Limb (tissue), 2 donors: Measurements from ENCODE around the gene RNF13.
"Not testable (repeated sequence)": the region's sequence is repeated elsewhere in the genome, so short reads cannot be mapped to it uniquely, and the experiment has no call there.

Experiments used
- DNase-seq, 2 donors: peaks; one replicate each; pipeline ENCODE4 v3.0.0-alpha.2; 2016; ENCODE audit errors: extremely low spot score in 2 of 2

The RNF13 gene

DNA sequence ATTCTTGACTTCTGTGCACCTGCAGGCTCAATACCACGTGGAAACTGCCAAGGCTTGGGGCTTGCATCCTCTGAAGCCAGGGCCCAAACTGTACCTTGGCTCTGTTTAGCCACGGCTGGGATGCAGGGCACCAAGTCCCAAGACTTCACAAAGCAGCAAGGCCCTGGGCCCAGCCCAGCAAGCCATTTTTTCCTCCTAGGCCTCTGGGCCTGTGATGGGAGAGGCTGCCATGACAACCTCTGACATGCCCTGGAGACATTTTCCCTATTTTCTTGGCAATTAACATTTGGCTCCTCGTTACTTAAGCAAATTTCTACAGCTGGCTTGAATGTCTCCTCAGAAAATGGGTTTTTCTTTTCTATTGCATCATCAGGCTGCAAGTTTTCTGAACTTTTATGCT lies 25.5 kb downstream of the RNF13 start:
- DNase-seq, result not testable (repeated sequence)

DNA sequence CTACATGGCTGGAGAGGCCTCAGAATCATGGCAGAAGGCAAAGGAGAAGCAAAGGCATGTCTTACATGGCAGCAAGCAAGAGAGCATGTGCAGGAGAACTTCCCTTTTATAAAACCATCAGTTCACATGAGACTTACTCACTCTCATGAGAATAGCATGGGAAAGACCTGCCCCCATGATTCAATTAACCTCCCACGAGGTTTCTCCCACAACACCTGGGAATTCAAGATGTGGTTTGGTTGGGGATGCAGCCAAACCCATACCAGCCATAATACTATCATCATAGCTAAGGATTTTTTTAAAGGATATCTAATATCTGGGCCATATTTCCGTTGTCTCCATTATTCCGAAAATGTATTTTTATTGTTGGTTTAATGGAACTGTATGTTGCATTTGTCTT lies 26.5 kb downstream of the RNF13 start:
- DNase-seq, result not testable (repeated sequence)

DNA sequence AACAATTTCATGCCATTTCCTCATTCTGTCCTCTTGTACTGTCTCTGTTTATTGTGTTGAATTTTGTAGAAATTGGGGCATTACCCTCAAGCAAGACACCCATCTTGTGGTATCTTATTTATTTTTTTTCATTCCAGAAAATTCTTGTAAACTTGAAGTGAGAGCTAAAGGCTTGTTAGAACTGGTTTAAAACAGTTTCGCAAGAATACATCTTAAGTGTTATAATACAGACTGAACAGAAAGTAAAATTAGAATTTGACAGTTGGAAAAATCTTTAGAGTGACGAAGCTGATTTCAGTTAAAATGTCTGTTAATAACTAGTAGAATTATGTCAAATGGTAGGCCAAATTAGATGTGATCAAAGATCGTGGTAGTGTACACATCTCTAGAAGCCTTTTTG lies 26.9 kb downstream of the RNF13 start:
- DNase-seq, result no peak

DNA sequence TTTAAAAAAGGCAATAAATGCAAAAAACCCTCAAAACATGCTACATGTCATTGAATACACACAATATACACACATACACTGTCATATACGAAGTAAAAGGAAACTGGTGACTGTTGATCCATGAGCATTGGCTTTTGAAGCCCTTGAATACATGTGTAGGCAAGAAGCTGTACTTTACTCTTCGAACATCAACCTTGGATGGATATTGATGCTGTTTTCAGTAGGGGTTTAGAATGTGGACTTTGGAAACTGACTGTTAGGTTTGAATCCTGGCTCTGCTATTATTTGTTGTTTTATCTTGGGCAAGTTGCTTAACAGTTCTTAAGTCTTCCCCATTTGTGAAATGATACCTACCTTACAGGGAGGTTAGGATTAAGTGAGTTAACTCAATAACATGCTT lies 30.5 kb downstream of the RNF13 start:
- DNase-seq, result no peak

DNA sequence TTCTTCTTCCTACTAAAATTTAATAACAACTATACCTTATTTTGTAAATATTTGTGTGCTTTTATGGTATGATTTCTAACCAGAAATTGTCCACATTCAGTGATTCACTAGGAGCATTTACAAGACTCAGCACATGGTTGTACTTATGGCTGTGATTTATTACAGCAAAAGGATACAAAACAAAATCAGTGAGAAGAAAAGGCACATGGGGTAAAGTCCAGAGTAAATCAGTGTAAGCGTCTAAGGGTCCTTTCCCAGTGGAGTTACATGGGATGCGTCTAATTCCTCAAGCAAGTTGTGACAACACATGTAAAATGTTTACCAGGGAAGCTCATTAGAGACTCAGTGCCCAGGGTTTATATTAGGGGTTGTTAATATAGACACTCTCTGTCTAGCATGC lies 31.1 kb downstream of the RNF13 start:
- DNase-seq, result no peak

DNA sequence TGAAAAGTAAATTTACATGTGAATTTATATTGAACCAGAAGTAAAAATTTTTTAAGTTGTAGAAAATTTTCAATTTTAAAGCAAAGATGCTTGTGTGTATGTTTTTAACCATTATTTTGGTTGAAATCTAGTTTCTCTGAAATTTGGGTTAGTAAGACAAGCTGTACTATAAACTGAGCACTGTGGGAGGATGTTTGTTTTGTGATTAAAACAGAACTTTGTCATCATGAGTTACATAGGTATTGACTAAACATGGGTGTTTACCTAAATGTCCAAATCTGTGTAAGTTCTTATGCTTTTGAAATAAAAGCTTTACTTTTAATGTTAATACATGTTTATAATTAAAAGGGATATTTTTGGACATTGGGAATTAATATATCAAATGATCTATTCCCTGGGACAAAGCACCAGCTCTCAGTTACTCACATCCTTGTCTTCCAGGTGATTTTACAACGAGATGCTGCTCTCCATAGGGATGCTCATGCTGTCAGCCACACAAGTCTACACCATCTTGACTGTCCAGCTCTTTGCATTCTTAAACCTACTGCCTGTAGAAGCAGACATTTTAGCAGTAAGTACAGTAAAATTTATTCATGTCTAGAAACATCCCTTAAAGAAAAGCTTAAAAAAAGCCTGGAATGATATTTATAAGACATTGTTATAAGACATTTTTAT lies 32.7 kb downstream of the RNF13 start:
- no peak for DNase-seq

DNA sequence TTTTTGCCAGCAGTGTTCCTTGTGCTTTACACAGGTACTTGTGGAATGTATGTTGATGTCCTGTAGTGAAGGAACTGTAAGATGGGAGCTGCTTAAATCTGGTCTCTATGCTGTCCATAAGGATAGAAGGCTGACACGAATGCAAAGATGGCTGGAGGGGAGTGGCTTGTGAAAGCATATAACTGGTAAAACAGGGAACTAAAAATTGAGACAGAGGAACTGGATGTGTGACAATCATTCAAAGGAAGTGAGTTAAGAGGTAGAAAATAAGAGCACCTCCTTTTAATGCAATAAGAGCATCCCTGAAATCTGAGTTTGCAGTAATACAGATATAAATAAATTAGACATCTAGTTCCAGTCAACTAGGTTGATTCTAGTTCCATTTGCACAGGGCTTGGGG lies 35.2 kb downstream of the RNF13 start:
- DNase-seq, result no peak

DNA sequence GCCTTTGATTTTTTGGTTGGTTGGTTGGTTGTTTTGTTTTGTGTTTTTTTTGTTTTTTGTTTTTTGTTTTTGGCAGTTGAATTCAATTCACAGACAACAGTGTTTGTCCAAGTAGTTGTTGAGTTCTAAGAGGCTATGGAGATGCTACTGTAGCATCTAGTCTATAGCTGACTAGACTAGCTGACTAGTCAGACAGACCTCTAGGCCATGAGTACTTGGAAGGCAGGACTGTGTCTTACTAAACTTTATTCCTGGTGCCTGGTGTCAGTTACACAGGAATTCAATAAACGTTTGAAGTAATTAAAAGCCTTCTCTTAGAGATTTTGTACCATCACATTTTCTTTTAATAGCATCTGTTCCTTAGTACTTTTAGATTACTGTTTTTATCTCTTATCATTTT lies 35.7 kb downstream of the RNF13 start:
- DNase-seq, result no peak

DNA sequence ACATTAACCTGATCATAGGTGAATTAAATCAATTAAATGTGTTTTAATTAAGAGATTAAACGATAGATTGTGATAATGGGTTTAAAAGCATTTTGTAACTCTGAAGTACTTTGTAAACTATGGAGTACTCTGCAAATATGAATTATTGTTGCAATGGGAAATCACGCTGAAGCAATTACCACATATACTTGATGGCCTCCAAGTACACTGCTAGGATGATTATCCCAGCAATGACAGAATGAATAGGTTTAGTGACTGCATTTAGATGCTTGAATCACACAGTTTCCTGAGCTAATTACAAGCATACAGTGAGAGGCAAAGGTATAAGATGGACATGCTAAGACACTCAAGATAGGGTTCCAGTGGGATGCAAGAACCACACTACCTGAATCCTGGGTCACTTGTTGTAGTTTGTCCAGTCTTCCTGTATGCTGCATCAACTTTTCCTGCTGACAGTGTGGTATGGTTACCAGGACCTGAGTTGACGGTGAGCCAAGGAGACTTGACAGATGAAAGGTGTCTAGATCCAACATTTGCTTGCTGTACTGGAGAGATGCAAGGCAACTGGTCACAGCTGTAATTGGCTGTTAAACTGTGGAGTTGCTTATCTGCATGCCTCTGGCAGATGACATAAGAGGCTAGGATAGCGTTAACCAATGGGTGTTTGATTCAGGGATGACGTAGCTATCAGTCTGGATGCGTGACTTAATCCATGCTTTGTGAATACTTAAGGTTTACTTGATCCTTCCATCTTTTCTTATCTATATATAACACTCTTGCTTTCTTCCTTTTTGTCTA lies 38.0 kb downstream of the RNF13 start:
- DNase-seq, result no peak

DNA sequence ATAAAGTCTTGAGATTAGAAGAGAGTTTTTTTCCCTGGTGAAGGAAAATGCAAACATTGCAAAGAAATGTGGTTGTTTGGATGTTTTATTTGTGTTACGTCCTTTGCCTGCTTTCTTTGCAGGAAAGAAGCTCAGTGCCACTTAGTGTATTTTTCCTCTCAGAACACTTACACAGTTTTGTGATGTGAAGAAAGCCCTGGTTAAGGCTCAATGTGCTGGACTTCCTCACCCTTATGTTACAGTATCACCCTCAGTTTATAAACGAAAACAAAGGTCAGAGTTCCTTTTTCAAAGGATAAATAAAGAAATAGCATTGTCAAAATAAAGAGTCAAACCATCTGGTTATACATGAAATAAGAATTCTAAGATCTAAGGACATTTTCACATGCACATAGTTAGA lies 45.9 kb downstream of the RNF13 start:
- no peak for DNase-seq

DNA sequence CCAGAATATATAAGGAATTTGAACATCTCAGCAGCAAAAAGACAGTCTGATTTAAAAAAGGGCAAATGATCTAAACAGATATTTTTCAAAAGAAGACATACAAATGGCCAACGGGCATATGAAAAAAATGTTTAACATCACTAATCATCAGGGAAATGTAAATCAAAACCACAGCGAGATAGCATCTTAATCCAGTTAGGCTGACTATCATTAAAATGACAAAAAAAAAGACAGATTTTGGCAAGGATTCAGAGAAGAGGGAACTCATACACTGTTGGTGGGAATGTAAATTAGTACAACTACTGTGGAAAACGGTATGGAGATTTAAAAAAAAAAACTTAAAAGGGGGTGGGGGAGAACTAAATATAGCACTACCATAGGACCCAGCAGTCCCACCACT lies 47.9 kb downstream of the RNF13 start:
- DNase-seq, result no peak

DNA sequence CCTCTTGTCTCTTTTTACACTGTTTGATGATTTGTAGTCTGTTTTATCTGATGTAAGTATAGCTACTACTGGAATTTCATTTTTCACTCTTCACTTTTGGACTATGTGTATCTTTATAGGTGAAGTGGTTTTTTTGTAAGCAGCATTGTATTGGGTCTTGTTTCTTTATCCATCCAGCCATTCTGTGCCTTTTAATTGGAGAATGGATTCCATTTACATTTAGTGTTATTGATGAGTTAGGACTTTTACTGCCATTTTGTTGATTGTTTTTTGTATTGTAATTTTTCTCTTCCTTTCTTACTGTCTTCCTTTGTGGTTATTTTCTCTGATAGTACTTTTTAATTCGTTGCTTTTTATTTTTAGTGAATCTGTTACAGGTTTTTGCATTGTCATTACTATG lies 54.5 kb downstream of the RNF13 start:
- no peak for DNase-seq

DNA sequence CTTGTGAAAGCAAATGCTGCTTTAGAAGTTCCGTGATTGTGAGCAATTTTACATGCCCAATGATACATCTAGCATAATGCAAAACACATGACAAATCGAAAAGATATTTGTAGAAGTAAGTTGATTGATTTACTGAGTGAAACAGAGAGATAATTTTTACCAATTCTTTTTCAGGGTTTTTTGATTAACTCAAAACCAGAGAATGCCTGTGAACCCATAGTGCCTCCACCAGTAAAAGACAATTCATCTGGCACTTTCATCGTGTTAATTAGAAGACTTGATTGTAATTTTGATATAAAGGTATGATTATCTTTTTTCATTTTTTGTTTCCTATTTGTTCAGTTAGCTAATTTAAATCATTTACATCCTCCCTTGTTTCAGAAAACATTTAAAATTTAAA lies 58.8 kb downstream of the RNF13 start:
- DNase-seq, result no peak

DNA sequence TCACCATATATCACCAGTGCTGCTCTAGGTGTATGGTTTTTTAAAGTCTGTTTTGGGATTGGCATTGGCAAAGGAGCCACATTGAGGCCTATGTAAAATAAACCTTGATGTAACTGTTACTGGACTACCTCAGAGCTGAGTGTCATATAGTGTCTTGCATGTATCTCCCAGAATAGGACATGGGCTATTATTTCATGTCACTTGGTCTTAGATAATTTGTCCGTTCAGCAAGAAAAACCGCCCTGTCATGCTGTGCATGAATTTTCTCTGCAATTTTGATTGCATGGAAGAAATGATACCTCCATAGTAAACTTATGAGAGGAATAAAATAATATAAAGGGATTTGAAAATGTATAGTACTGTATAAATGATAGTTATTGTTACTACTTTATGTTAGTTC lies 59.6 kb downstream of the RNF13 start:
- no peak for DNase-seq

DNA sequence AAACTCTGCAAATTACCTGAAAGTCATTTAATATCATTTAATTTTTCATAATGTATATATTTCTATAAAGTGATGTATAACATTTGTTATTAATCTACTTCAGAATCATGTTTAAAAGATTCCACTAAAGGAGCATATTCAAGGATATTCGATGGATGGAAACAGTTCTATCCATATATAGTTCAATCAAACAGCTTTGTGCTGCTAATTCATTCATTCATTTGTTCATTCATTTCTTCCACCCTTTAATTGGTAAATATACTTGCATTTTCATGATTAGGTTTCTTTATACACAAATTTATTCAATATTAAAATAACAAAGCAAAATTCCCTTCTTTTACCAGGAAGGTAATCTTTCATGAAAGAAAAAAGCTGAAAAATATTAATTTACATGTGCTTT lies 64.7 kb downstream of the RNF13 start:
- no peak for DNase-seq

DNA sequence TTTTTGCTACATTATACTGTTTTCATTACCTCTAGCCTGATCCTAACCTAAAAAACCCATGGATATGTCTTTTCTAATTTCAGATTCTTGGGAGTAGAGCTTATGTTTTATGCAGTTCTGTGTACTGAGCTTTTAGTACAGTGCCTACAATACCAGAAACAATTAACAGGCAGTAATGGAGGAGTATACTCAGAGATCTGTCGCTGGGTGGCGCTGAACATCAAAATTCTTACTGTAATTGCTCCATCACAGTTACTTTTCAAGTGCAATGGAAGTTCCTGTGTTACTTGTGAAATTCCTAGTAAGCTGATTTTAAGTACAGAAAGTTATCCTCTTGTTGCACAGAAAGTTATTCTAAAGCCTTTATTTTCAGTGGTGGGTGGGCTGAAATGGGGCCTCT lies 66.9 kb downstream of the RNF13 start:
- peak; percentile 61 to 67 for DNase-seq

DNA sequence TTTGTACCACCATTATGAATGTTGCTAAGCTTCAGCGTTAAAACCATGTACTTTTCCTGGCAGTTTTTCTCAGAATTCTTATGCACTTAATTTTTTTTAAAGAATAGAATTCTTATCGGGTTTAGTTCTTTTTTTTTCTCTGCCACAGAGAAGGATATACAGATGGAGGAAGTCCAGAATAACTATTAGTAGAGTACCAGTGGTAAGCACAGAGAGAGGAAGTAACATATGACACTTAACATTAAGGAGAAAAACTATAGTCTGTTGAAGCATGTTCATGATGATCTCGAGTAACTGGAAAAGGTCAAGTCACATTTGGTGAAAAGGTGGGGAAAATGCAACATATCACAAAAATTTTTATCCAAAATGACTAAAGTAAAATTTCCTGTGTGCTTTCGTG lies 68.9 kb downstream of the RNF13 start:
- no peak for DNase-seq

DNA sequence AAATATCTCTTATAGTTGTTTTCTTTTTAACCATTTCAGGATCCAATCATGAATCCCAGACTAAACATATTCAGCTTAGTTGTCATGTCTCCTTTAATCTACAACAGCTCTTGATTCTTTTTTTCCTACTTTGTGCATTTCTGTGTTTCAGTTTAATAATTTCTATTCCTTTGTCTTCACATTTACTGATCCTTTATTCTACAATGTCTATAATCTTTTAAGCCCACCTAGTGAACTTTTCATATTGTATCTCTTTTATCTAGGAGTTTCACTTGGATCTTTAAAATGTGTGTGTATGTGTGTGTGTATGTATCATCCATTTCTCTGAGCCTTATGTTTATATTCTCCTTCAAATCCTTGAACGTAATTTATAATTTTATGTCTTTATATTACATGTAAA lies 70.1 kb downstream of the RNF13 start:
- no peak for DNase-seq

DNA sequence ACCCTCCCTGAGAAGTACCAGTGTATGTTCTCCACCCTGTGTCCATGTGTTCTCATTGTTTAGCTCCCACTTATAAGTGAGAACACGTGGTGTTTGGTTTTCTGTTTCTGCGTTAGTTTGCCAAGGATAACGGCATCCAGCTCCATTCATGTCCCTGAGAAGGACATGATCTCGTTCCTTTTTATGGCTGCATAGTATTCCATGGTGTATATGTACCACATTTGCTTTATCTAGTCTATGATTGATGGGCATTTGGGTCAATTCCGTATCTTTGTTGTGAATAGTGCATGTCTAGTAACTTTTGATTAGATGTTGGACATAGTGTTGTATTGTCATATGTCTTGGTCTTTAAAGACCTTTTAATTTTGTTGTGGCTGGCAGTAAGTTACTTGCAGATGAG lies 70.8 kb downstream of the RNF13 start:
- not testable (repeated sequence) for DNase-seq

DNA sequence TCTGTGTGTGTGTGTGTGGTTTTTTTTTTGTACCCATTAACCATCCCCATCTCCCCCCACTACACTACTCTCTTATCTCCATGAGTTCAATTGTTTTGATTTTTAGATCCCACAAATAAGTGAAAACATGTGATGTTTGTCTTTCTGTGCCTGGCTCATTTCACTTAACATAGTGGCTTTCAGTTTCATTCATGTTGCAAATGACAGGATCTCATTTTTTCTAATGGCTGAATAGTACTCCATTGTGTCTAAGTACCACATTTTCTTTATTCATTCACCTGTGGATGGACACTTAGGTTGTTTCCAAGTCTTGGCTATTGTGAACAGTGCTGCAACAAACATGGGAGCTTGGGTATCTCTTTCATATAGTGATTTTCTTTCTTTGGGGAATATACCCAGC lies 71.8 kb downstream of the RNF13 start:
- DNase-seq, result not testable (repeated sequence)

DNA sequence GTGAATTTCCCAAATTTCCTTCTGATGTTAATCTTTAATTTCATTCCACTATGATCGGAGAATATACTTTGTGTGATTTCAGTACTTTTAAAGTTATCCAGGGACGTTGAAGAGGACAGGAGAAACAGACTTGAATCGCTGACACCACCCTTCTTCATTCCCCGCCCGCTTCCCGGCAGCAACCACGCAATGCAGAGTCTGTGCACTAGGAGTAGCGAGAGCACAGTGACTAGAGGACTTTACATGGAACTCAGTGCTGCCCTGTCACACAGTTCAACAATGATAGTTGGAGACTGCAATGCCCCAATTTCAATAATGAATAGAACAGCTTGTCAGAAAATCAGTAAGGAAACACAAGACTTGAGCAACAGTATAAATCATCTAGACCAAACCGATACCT lies 73.9 kb downstream of the RNF13 start:
- no peak for DNase-seq

DNA sequence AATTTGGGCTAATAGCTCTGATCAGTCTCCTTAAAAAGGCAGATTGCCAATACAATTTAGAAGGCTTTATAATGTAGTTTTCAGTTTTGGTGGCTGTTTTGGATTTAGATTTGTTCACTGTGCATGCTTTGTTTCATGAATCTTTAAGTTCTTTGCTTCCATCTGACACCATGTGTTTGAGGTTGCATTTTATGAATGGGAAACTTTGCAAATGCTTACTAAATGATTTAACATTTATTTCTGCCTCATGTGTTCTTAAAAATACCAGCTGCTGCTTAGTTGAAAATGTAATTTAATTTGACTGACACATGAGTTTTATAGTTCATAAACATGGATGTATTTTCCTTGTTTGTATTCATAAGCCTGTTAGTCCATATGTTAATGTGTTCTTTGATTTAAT lies 78.6 kb downstream of the RNF13 start:
- no peak for DNase-seq

DNA sequence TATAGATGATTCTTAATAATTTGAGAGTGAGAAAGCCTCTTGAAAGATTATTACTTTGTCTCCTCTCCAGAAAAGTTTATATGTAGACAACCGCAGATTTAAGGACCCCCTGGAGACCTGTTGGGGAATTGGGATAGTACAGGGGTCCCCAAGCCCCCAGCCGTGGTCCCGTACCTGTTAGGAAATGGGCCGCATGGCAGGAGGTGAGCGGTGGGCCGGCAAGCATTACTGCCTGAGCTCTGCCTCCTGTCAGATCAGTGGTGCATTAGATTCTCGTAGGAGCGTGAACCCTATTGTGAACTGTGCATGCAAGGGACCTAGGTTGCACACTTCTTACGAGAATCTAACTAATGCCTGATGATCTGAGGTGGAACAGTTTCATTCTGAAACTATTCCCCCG lies 79.4 kb downstream of the RNF13 start:
- DNase-seq, result no peak
